ENCODE results near the gene BAIAP2L2.

BAIAP2L2 gene

GRCh38 chr22:38106814-38107578, 3.5 kb downstream of the BAIAP2L2 start:
- DNase-seq, result no peak

DNA sequence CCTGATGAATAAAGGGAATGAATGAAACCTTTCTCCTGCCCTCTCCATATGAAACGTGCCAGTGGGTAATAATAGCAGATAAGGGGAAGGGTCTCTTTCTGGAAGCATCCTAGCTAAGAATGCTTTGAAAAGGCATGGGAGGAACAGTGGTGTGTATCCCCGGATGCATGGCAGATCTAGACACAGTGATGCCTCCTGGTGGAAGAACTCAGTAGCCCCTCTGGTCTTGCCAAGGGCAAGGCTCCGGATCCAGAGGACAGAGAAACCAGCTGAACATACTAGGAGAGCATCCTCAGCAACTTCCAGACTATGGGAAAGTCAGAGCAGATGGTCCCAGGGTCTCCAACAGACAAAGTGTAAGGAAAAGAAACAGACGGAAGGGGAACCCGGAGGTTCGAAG, 6.4 kb downstream of the BAIAP2L2 start:
- DNase-seq, result no peak

DNA sequence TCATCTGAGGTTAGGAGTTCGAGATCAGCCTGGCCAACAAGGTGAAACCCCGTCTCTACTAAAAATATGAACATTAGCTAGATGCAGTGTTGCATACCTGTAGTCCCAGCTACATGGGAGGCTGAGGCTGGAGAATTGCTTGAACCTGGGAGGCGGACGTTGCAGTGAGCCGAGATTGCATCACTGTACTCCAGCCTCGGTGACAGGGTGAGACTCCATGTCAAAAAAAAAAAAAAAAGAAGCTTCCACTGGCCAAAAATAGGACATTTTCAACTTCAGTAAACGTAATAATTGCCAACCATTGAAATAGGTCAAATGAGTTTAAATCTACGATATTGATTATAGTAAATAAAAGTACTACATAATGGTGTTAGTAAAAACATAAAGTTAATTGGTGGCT, 6.8 kb downstream of the BAIAP2L2 start:
- no peak for DNase-seq

GRCh38 chr22:38098410-38099249, 11.9 kb downstream of the BAIAP2L2 start:
- DNase-seq, result no peak

GRCh38 chr22:38097557-38098409, 12.7 kb downstream of the BAIAP2L2 start:
- no peak for DNase-seq

DNA sequence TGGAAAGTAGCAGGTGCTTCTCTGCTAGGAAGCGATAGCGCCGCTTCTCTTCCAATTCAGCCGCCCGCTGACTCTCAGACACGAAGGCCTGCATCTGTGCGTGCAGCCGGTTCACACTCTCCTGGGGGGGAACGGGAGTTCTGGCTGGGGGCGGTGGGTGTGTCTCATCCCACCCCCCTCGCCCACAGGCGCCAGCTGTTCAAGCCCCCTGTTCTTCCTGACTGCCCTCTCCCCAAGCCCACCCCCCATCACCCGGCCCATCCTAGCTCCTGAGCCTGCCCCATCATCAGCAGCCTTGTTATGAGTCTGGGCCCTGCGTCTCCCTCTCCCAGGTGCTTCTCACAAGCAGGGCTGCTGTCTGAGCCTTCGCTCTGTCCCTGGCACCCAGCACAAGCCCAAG, 13.4 kb downstream of the BAIAP2L2 start:
- no peak for DNase-seq

- no peak for DNase-seq
These were observed 21.0 kb downstream of the BAIAP2L2 start for GRCh38 chr22:38089474-38089851.

DNA sequence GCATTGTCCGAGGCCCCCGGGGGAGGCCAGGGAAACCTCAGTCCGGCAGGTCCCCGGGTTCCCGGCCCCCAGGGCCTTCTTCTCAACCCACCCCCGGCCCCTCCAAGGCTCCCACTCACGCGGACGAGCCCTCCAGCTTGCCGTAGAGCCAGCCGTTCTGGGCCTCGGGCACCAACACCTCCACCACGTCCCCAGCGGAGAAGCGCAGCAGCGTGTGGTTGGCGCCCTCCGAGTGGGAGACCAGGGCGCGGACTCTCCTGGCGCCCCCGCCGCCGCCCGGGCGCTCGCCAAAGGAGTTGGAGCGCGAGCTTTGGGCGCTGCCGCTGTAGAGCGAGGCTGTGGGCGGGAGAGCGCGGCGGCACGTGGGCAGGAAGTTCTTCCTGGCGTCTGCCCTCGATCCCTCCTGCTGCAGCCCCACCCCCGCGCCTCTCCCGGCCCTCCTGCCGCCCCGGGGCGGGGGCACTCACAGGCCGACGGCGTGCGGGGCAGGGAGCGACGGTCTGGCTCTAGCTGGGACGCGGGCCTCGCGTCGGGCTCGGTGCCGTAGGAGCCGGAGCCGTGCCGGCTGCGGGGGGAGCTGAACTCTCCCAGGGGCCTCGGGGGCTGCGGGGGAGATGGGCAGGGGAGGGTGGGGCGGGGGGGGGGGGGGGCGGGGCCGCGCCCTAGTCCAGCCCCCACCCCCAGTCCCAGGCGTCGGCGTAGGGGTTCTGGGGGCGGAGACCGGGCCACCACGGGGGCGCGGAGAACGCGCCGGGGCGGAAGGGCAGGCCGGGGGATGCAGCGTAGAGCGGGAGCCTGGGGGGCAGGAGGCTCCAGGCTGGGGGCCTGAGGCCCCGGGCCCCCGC, 21.6 kb downstream of the BAIAP2L2 start:
- no peak for DNase-seq

DNA sequence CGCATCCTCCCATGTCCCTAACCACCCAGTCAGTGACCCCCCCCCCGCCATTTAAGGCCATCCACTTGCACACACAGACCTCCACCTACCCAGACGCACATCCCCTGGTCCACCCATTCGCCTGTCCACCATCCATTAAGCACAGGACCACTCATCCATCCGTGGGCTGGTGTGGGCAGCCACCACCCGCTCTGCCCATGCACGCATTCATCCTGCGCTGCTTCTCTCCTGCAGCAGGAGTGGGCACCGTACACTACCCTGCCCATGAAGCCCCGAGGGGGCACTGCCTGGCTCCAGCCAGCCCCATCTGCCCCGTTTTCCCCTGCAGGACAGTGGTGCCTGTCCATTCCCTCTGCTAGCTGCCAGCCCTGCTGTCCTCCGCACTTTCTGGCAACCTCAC, 22.6 kb downstream of the BAIAP2L2 start:
- no peak for DNase-seq

DNA sequence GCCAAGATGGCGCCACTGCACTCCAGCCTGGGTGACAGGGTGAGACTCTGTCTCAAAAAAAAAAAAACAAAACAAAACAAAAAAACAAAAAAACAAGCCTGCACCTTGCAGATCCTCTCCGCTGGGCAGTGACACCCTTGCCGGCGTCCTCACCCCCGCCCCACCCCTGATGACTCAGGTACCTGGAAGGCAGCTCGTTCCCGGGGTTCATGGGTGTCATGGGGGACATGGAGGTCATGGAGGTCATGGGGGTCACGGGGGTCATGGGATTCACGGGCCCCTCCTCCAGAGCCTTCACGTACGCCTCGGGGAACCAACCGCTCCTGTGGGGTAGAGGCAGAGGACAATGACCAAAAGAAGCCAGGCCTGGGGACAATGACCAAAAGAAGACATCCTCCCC, 23.5 kb downstream of the BAIAP2L2 start:
- DNase-seq, result no peak

- no peak for DNase-seq
These were observed 24.3 kb downstream of the BAIAP2L2 start for GRCh38 chr22:38086001-38086845.

GRCh38 chr22:38085501-38085900, 25.0 kb downstream of the BAIAP2L2 start:
- no peak for DNase-seq

- no peak for DNase-seq
These were observed 25.4 kb downstream of the BAIAP2L2 start for GRCh38 chr22:38085056-38085455.

GRCh38 chr22:38083931-38084631, 26.4 kb downstream of the BAIAP2L2 start, which contains the start of gene SLC16A8:
Gene SLC16A8 (minus strand): TSS chr22:38084184. CDS start chr22:38082873, 1,311 bp downstream.
- DNase-seq, result no peak

DNA sequence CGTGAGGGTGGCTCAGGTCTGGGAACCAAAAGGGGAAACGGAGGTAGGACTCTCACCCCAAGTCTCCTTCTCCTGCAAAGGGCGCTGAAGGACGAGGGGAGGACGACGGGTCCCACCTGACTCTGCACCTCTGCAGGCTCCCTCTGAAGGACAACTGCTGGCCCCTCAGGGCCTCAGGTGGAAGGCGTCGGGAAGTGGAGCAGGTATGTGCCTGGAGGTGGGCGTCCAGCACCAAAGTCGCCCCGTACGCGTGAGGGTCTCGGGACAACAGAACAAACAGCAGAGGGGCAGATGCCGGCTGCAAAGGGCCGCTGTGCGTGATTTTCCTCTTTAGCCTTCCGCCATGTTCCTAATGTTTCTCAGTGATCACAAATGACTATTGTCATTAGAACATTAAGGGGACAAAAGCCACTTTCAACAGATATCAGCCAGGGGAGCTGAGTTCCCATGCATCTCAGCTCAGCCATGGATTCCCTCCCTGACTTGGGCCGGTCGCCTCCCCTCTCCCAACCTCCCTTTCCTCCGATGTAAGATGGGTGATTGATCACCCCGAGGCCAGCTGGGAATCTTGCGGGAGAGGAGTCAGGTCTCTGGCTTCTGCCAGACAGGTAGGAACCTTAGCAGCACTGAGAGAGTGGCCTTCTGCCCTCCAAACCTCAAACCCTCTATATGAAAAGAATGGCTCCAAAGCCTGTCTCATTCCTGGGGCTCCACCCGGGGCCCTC, 27.3 kb downstream of the BAIAP2L2 start:
- DNase-seq, result no peak

DNA sequence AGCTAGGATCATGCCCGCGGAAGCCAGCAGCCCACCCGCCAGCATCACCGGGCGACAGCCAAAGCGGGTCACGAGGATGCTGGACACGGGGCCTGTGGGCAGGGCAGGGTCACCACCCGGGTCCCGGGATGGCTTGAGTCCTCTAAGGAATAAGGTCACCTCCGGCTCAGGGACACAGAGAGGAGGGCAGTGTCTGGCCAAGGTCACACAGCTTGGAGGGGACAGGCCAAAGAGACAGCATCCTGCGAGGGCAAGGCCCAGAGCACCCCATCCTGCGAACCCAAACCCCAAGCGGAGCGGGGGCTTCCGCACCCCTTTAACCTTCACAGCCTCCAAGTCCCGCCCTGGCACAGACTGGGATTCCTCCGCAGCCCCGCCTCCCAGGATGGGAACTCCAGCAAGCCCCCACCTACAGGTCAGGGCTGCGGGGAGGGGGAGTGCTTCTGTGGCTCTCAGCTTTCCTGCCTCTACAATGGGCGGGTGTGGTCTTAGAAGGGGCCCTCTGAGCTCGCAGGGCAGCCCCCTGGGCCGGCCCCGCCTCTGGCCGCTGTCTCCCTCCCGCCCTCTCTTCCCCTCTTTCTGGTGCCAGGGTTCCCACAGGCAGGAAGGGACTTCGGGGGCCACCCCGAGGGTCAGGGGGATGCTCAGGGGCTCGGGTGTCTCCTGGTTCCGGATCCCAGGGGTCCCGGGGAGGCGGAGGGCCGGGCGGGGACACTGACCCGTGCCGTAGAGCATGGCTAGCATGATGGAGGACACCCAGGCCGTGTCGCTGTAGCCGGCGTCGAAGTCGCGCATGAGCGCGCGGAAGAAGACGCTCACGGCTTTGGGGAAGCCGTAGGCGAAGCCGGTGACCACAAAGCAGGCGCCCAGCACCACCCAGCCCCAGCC, 28.3 kb downstream of the BAIAP2L2 start:
- no peak for DNase-seq

GRCh38 chr22:38081636-38081940, 28.9 kb downstream of the BAIAP2L2 start:
- no peak for DNase-seq

GRCh38 chr22:38080850-38081635, 29.4 kb downstream of the BAIAP2L2 start:
- no peak for DNase-seq
